ENCODE data around the gene GJB6.

GJB6 gene

GRCh38 chr13:20209948-20210347 lies 22.2 kb downstream of the GJB6 start:
- Histone ChIP-seq H3K27me3 (ENCODE audit: insufficient read depth, low read depth) (no peaks in the 10 kb centered on the region), H3K9ac (no peak overlapping the region), H3K27ac (no peak overlapping the region), H2AFZ (ENCODE audit: low read depth) (no peak overlapping the region), H3K4me1 (ENCODE audit: low read depth, poor library complexity, severe bottlenecking) (no peaks in the 10 kb centered on the region), H4K20me1 (ENCODE audit: insufficient read depth) (no peaks in the 10 kb centered on the region), H3K36me3 (ENCODE audit: insufficient read depth) (no peaks in the 10 kb centered on the region), H3K4me3 (IDR thresholded peaks at IDR 0.05; ENCODE audit: insufficient read depth, low read depth, low read length) (no peak overlapping the region), H3K79me2 (ENCODE audit: insufficient read depth, low read depth) (no peaks in the 10 kb centered on the region), H3K4me2 (no peak overlapping the region)
- TF ChIP-seq CTCF (conservative IDR thresholded peaks at IDR 0.05; ENCODE audit: low read depth, low read length): no peak

- no peak overlapping the region for H2AFZ ChIP-seq (ENCODE audit: low read depth)
- no peak overlapping the region for H3K4me3 ChIP-seq (IDR thresholded peaks at IDR 0.05; ENCODE audit: insufficient read depth, low read depth, low read length)
- no peaks in the 10 kb centered on the region for H3K27me3 ChIP-seq (ENCODE audit: insufficient read depth, low read depth)
- H3K79me2 ChIP-seq (ENCODE audit: insufficient read depth, low read depth): no peaks in the 10 kb centered on the region
- H4K20me1 ChIP-seq (ENCODE audit: insufficient read depth): no peaks in the 10 kb centered on the region
- no peak overlapping the region for H3K4me2 ChIP-seq
- TF ChIP-seq CTCF (conservative IDR thresholded peaks at IDR 0.05; ENCODE audit: low read depth, low read length): no peak
- H3K4me1 ChIP-seq (ENCODE audit: low read depth, poor library complexity, severe bottlenecking): no peaks in the 10 kb centered on the region
- H3K27ac ChIP-seq: no peak overlapping the region
- H3K9ac ChIP-seq: no peak overlapping the region
- H3K36me3 ChIP-seq (ENCODE audit: insufficient read depth): no peaks in the 10 kb centered on the region
Measured at GRCh38 chr13:20206698-20207235, 25.4 kb downstream of the GJB6 start.

GRCh38 chr13:20206065-20206697 lies 25.9 kb downstream of the GJB6 start:
- H3K79me2 ChIP-seq (ENCODE audit: insufficient read depth, low read depth): no peaks in the 10 kb centered on the region
- no peak overlapping the region for H3K27ac ChIP-seq
- H4K20me1 ChIP-seq (ENCODE audit: insufficient read depth): no peaks in the 10 kb centered on the region
- no peaks in the 10 kb centered on the region for H3K27me3 ChIP-seq (ENCODE audit: insufficient read depth, low read depth)
- H3K4me3 ChIP-seq (IDR thresholded peaks at IDR 0.05; ENCODE audit: insufficient read depth, low read depth, low read length): no peak overlapping the region
- H3K9ac ChIP-seq: no peak overlapping the region
- H3K4me1 ChIP-seq (ENCODE audit: low read depth, poor library complexity, severe bottlenecking): no peaks in the 10 kb centered on the region
- no peak for TF ChIP-seq CTCF (conservative IDR thresholded peaks at IDR 0.05; ENCODE audit: low read depth, low read length)
- no peak overlapping the region for H3K4me2 ChIP-seq
- no peak overlapping the region for H2AFZ ChIP-seq (ENCODE audit: low read depth)
- H3K36me3 ChIP-seq (ENCODE audit: insufficient read depth): no peaks in the 10 kb centered on the region

- H3K4me3 ChIP-seq (IDR thresholded peaks at IDR 0.05; ENCODE audit: insufficient read depth, low read depth, low read length): no peak overlapping the region
- peaks cover 14% of the 10 kb centered on the region for H3K4me1 ChIP-seq (ENCODE audit: low read depth, poor library complexity, severe bottlenecking)
- TF ChIP-seq CTCF (conservative IDR thresholded peaks at IDR 0.05; ENCODE audit: low read depth, low read length): no peak
- peaks cover 9% of the 10 kb centered on the region for H3K27me3 ChIP-seq (ENCODE audit: insufficient read depth, low read depth)
- no peak overlapping the region for H2AFZ ChIP-seq (ENCODE audit: low read depth)
- H3K27ac ChIP-seq: no peak overlapping the region
- H3K4me2 ChIP-seq: no peak overlapping the region
- no peaks in the 10 kb centered on the region for H3K79me2 ChIP-seq (ENCODE audit: insufficient read depth, low read depth)
- H3K36me3 ChIP-seq (ENCODE audit: insufficient read depth): no peaks in the 10 kb centered on the region
- H4K20me1 ChIP-seq (ENCODE audit: insufficient read depth): no peaks in the 10 kb centered on the region
- no peak overlapping the region for H3K9ac ChIP-seq
Measured at GRCh38 chr13:20198781-20199180, 33.3 kb downstream of the GJB6 start.

Measured in KMS-11 (cell line).